Stomach (tissue), 9 donors: ENCODE results near the gene PSMB1. TPM values are rescaled to one million over a fixed set of nuclear protein-coding genes. Genes with fewer than 3 reads are reported as not detected.

Experiments used
- DNase-seq, 2 donors: peaks; one replicate each; pipeline versions ENCODE4 v3.0.0 to v3.0.0-alpha.2; 2013 to 2019
- H3K27ac ChIP-seq, 5 donors: fragments of 200-600 bp in 4 of 5; sonication (generic) in 4 of 5; one replicate each; pipeline ENCODE4 v1.5.1; 2013 to 2019; ENCODE audit warnings: mild to moderate bottlenecking in 1 of 5, moderate library complexity in 1 of 5
- H3K27me3 ChIP-seq, 3 donors: fragments of 200-600 bp; sonication (generic); one replicate each; pipeline ENCODE4 v1.5.1; 2017 to 2019; ENCODE audit warnings: mixed run types in 1 of 3
- H3K36me3 ChIP-seq, 4 donors: fragments of 200-600 bp; sonication (generic); 1 replicate in 3 of 4; 2 replicates in 1 of 4; pipeline ENCODE4 v1.5.1; 2016 to 2019
- H3K4me1 ChIP-seq, 4 donors: fragments of 200-600 bp; sonication (generic); one replicate each; pipeline ENCODE4 v1.5.1; 2016 to 2019
- H3K4me3 ChIP-seq, 4 donors: fragments of 200-600 bp; sonication (generic) in 3 of 4; one replicate each; pipeline ENCODE4 v1.5.1; 2016 to 2019; ENCODE audit warnings: mild to moderate bottlenecking in 1 of 4
- H3K9me3 ChIP-seq, 4 donors: fragments of 200-600 bp; sonication (generic); one replicate each; pipeline ENCODE4 v1.5.1; 2016 to 2019
- CTCF ChIP-seq, 7 experiments: fragments of 450-650 bp in 4 of 7; fragments of 200-600 bp in 3 of 7; sonication (generic) in 3 of 7; IDR thresholded peaks; one replicate each; pipeline ENCODE4 v1.5.1; 2016 to 2019; ENCODE audit warnings: antibody characterized with exemption in 7 of 7, control low read depth in 2 of 7, mild to moderate bottlenecking in 1 of 7
- EP300 ChIP-seq: sonication (generic); formaldehyde crosslinking; IDR thresholded peaks from one replicate; pipeline ENCODE4 v1.6.1; 2017; ENCODE audit warnings: antibody characterized with exemption
- POLR2A ChIP-seq, 4 donors: fragments of 450-650 bp; IDR thresholded peaks; one replicate each; pipeline ENCODE4 v1.6.1; 2016; ENCODE audit warnings: antibody characterized with exemption in 4 of 4, control low read depth in 2 of 4, mild to moderate bottlenecking in 1 of 4, moderate library complexity in 1 of 4
- POLR2AphosphoS5 ChIP-seq, 3 donors: sonication (generic); formaldehyde crosslinking; IDR thresholded peaks; one replicate each; pipeline ENCODE4 v1.6.1; 2016; ENCODE audit warnings: antibody characterized with exemption in 3 of 3
- WGBS, 5 donors: extraction: QIAGEN DNeasy Blood & Tissue Kit in 3 of 5; methylation state at CpG; one replicate each; pipeline versions ENCODE4 v1.1.5 to v1.1.7; 2013 to 2018; 5-methylcytosine and 5-hydroxymethylcytosine counted together
- intact Hi-C: fragments of 100-400 bp; cut with DNase I; formaldehyde crosslinking; loops from one replicate; pipeline ENCODE4 v1.15.1; 2023; ENCODE audit warnings: low total_unique reads
- polyA plus RNA-seq, 3 donors: library from polyadenylated mRNA; stranded (reverse); fragments of 200-250 nt; gene quantifications; one replicate each; pipeline ENCODE4 v1.2.3, GENCODE V29; 2013
- total RNA-seq, 5 donors: library from RNA; depleted of rRNA; stranded (reverse); fragments of >200 nt; gene quantifications; one replicate each; pipeline versions ENCODE4 v1.1.0 to v1.2.3, GENCODE V29; 2014 to 2016
- donor health status: healthy with polysubstance abuse.
- donor health status: Bipolar disorder and iron deficiency.
- donor health status: healthy.

PSMB1 gene
- total and polyA plus RNA-seq, 8 donors = 36.5 to 304 (median 217) TPM

GRCh38 chr6:170590725-170591124 lies 37.6 kb upstream of the PSMB1 start:
- no peak for TF ChIP-seq POLR2A (IDR thresholded peaks at IDR 0.05)
- no peak for TF ChIP-seq POLR2AphosphoS5 (IDR thresholded peaks at IDR 0.05)
- no peak for TF ChIP-seq CTCF (IDR thresholded peaks at IDR 0.05)
- no peak for TF ChIP-seq EP300
- Histone ChIP-seq H3K27me3 (peaks cover 0 to 7% (median 0%) of the 10 kb centered on the region in 3 donors), H3K9me3 (peaks cover 0 to 42% (median 21%) of the 10 kb centered on the region in 4 donors), H3K36me3 (no peaks in the 10 kb centered on the region), H3K27ac (no peak overlapping the region), H3K4me1 (peaks cover 0 to under 1% (median 0%) of the 10 kb centered on the region in 4 donors), H3K4me3 (no peak overlapping the region)
- intact Hi-C loops = no loop called here
- 67 to 86% (median 75%) methylated on average over 1 of the region's 1 CpG for WGBS, 5 donors
- no peak for DNase-seq

DNA sequence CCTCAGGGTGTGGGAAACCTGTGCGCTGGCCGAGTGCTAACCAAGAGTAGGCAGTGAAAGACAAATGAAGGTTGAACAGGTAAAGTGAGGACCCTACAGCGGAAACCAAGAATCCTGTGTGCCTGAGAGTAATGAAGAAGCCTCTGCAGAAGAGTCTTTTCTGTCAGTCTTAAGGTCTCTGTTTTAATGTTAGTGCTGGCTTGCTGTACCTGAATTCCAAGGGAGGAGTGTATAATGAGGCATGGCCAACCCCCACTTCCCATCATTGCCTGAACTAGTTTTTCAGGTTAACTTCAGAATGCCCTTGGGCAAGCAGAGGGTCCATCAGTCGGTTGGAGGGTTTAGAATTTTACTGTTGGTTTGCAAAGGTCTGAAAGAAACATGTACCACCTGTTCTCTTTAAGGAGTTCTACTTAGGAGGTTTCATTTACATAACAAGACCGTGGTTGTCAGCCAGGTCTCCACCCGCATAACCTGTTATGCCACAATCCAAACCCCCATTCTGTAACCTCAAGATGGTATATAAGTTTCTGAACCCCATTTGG lies 31.9 kb upstream of the PSMB1 start:
- Histone ChIP-seq H3K27me3 (no peaks in the 10 kb centered on the region), H3K9me3 (peaks cover 0 to 3% (median 0%) of the 10 kb centered on the region in 4 donors), H3K27ac (peak overlapping the region; percentile 86 to 96 (median 91)), H3K36me3 (peaks cover 0 to 31% (median 30%) of the 10 kb centered on the region in 4 donors), H3K4me1 (peaks cover 15 to 28% (median 23%) of the 10 kb centered on the region in 4 donors), H3K4me3 (peak overlapping the region; percentile 87 to 98 (median 94))
- TF ChIP-seq EP300 (no peak), POLR2AphosphoS5 (IDR thresholded peaks at IDR 0.05) (no peak), CTCF (IDR thresholded peaks at IDR 0.05) (no peak), POLR2A (IDR thresholded peaks at IDR 0.05) (no peak)
- peak; percentile 33 to 72 for DNase-seq
- 1 to 6% (median 4%) methylated on average over 5 to 6 of the region's 6 CpGs for WGBS, 5 donors
- intact Hi-C loops = no loop called here

DNA sequence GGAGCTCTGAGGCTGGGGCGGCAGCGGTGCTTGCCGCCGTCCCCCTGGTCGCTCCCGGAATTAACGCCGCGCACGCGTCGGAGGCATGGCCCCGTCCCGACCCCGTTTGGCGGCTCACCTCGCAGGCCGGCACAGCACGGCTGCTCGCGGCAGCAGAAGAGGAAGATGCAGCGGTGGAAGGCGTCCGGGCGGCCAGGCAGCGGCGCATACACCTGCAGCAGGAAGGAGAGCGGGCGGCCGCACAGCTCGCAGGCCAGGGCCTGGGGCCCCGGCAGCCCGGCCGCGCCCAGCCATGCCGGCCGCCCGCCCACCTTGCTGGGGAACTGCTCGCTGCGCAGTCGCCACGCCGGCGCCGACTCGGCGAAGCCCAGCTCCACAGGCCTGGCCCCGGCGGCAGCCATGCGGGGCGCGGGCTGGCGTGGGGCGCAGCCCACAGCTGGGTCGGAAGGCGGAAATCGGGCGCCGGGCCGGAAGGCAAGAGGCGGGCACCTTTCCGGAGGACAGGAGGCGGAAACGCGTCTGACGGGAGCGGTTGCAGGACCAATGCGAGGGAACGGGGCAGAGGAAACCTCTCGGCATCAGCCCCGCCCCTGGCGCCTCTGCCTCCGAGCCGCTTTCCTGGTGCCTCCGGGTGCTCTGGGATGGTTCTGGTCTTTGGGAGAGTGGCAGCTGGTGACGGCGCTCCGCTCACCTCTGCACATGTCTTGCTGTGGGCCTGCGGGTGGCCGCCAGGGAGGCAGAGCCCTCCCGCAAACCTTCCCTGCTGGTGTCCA lies 31.3 kb upstream of the PSMB1 start, which contains the start of gene PDCD2:
Gene PDCD2, minus strand, starts transcription at position 457 of the 773 bp plus-strand sequence. Its CDS starts 56 bp downstream, at position 401.
- TF ChIP-seq POLR2A (IDR thresholded peaks at IDR 0.05) = no peak
- no peak for TF ChIP-seq CTCF (IDR thresholded peaks at IDR 0.05)
- peak; percentile 75 to 95 (median 89) for TF ChIP-seq POLR2AphosphoS5 (IDR thresholded peaks at IDR 0.05)
- TF ChIP-seq EP300 = no peak
- Histone ChIP-seq H3K4me3 (peak within 1 kb of the TSS; percentile 87 to 98 (median 94)), H3K27me3 (no peaks in the 10 kb centered on the region), H3K27ac (peak within 1 kb of the TSS; percentile 86 to 96 (median 91)), H3K36me3 (peaks cover 0 to 37% (median 36%) of the 10 kb centered on the region in 4 donors), H3K9me3 (no peaks in the 10 kb centered on the region), H3K4me1 (peaks cover 15 to 28% (median 23%) of the 10 kb centered on the region in 4 donors)
- 0% methylated on average over 4 to 81 of the region's 81 CpGs for WGBS, 5 donors
- peak; percentile 94 to 98 for DNase-seq
- intact Hi-C loops = no loop called here

DNA sequence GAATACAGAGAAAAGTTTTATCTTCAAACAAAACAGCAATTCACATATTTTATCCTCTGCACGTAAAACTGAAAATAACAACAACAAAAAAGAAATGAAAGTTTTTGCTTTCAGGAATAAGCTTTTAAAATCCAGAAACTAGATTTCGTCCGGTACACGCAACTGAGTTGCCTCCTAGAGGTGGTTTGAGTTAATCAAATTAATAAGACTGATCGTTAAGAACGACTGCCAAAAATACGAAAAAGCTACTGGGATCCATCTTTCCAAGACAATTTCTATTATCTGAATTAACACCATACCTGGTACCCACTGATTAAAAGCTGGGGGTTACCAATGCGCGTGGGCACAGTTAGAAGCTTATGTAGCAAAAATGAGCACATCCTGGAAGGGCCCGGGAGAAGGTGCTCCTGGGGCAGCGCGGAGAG lies 30.7 kb upstream of the PSMB1 start:
- peaks cover 15 to 28% (median 23%) of the 10 kb centered on the region in 4 donors for H3K4me1 ChIP-seq
- no peaks in the 10 kb centered on the region for H3K9me3 ChIP-seq
- TF ChIP-seq CTCF (IDR thresholded peaks at IDR 0.05) (no peak), POLR2AphosphoS5 (IDR thresholded peaks at IDR 0.05) (no peak), EP300 (no peak), POLR2A (IDR thresholded peaks at IDR 0.05) (no peak)
- whole genome bisulfite sequencing, 5 donors = 0 to 1% (median 0%) methylated on average over 10 to 12 of the region's 12 CpGs
- peak overlapping the region; percentile 87 to 98 (median 94) for H3K4me3 ChIP-seq
- peak overlapping the region; percentile 86 to 96 (median 91) for H3K27ac ChIP-seq
- H3K36me3 ChIP-seq = peaks cover 0 to 43% (median 42%) of the 10 kb centered on the region in 4 donors
- intact Hi-C loops = no loop called here
- no peaks in the 10 kb centered on the region for H3K27me3 ChIP-seq
- no peak for DNase-seq
